Left cardiac atrium (tissue), 4 donors: Measurements from ENCODE around the gene PHTF1. TPM values are rescaled to one million over a fixed set of nuclear protein-coding genes. Genes with fewer than 3 reads are reported as not detected.
"Not testable (repeated sequence)": the region's sequence is repeated elsewhere in the genome, so short reads cannot be mapped to it uniquely, and the experiment has no call there.

Experiments used
- ATAC-seq, 2 donors: fragments of 200-7000 bp; cut with Tn5 transposase; one replicate each; pipeline ENCODE4 v1.9.1; 2020; ENCODE audit warnings: mild to moderate bottlenecking in 2 of 2, moderate library complexity in 2 of 2
- DNase-seq: peaks from one replicate; pipeline ENCODE4 v3.0.0-alpha.2; 2020
- intact Hi-C, 2 donors: fragments of 100-400 bp; cut with DNase I; formaldehyde crosslinking; loops; one replicate each; pipeline versions ENCODE4 v1.14.1 to v1.15.1; 2022 to 2023
- total RNA-seq, 2 donors: library from RNA; stranded (reverse); fragmentation: NEBNext Ultra II Directional; extraction: Animal tissue kit (Norgen Biotek cat#: 25700); gene quantifications; one replicate each; pipeline ENCODE4 v1.2.1, GENCODE V29; 2021
- donor health status: DM: no; HTN: yes; CAD: no.
- donor health status: DM: no; HTN: yes; CAD: no; lungs with severe emphysema.
- donor health status: DM: yes; HTN: yes; CAD: no.
- donor health status: Dilated cardiomyopathy.

Gene PHTF1
- total RNA-seq, 2 donors from 2014 or later: 8.3 to 9.2 TPM

GRCh38 chr1:113744114-113744513 is 15.2 kb downstream of the PHTF1 start:
- no peak for DNase-seq
- ATAC-seq: no peak
- intact Hi-C loops: no loop called here

GRCh38 chr1:113742515-113742914 is 16.8 kb downstream of the PHTF1 start:
- no peak for DNase-seq
- no peak for ATAC-seq
- intact Hi-C loops: no loop called here

GRCh38 chr1:113734357-113735055 is 24.8 kb downstream of the PHTF1 start:
- intact Hi-C loops: no loop called here
- ATAC-seq (no peak), DNase-seq (no peak)

- DNase-seq: no peak
These were observed 26.5 kb downstream of the PHTF1 start for GRCh38 chr1:113732802-113733201.

GRCh38 chr1:113721010-113721409 is 38.3 kb downstream of the PHTF1 start:
- no peak for ATAC-seq
- DNase-seq: no peak
- intact Hi-C loops: no loop called here

More at GRCh38 chr1:113732802-113733201, 26.5 kb downstream of the PHTF1 start:
- ATAC-seq: no peak
- intact Hi-C loops: no loop called here

- DNase-seq, ATAC-seq, intact Hi-C loops: not testable (repeated sequence)
These were observed 40.7 kb downstream of the PHTF1 start for GRCh38 chr1:113718621-113719020.

- DNase-seq, ATAC-seq, intact Hi-C loops: not testable (repeated sequence)
These were observed 41.8 kb downstream of the PHTF1 start for GRCh38 chr1:113717506-113717905.

GRCh38 chr1:113714606-113715269 is 44.5 kb downstream of the PHTF1 start:
- ATAC-seq (no peak), DNase-seq (no peak)
- intact Hi-C loops: no loop called here

- DNase-seq (no peak), ATAC-seq (no peak)
- intact Hi-C loops: no loop called here
These were observed 57.9 kb downstream of the PHTF1 start for GRCh38 chr1:113701429-113701828.

GRCh38 chr1:113694910-113695309 is 64.4 kb downstream of the PHTF1 start:
- intact Hi-C loops: no loop called here
- no peak for ATAC-seq
- no peak for DNase-seq

- ATAC-seq (no peak), DNase-seq (no peak)
- intact Hi-C loops: no loop called here
These were observed 66.4 kb downstream of the PHTF1 start for GRCh38 chr1:113692824-113693431.

- intact Hi-C loops: no loop called here
- no peak for DNase-seq
- no peak for ATAC-seq
These were observed 66.9 kb downstream of the PHTF1 start for GRCh38 chr1:113692342-113692741.

GRCh38 chr1:113691184-113691583 is 68.1 kb downstream of the PHTF1 start:
- DNase-seq (no peak), ATAC-seq (no peak)
- intact Hi-C loops: no loop called here

- intact Hi-C loops: no loop called here
- DNase-seq (no peak), ATAC-seq (no peak)
These were observed 72.2 kb downstream of the PHTF1 start for GRCh38 chr1:113686891-113687618.

GRCh38 chr1:113684153-113684541 is 75.1 kb downstream of the PHTF1 start:
- DNase-seq (peak; percentile 67), ATAC-seq (peak; percentile 34 to 86)
- intact Hi-C loops: no loop called here

GRCh38 chr1:113683384-113684152 is 75.7 kb downstream of the PHTF1 start:
- ATAC-seq (peak; percentile 8 to 62), DNase-seq (no peak)
- intact Hi-C loops: no loop called here

- ATAC-seq (no peak), DNase-seq (no peak)
- intact Hi-C loops: no loop called here
These were observed 77.5 kb downstream of the PHTF1 start for GRCh38 chr1:113681596-113682337.

GRCh38 chr1:113678159-113678469 is 81.2 kb downstream of the PHTF1 start:
- DNase-seq: no peak
- ATAC-seq: no peak
- intact Hi-C loops: loop anchor here (1.0 to 10.0 kb wide), 3 partner anchors 536 to 963 kb away; partner anchors contain the start of gene PPM1J (in 1 of the 2)
